H1 (cell line): ENCODE results near the gene GABPA. TPM values are rescaled to one million over a fixed set of nuclear protein-coding genes. Genes with fewer than 3 reads are reported as not detected.

Experiments used
- CTCF ChIA-PET: fragments of 300-600 bp; sonication (Branson Sonifier 250); formaldehyde crosslinking; loops from one replicate; lab custom pipeline; 2021; ENCODE audit not compliant: partially characterized antibody; lab: Charles Lee
- POLR2A ChIA-PET: fragments of 300-600 bp; sonication (Branson Sonifier 250); formaldehyde crosslinking; loops from one replicate; lab custom pipeline; 2021; ENCODE audit warnings: inconsistent platforms; ENCODE audit not compliant: partially characterized antibody; lab: Charles Lee
- DNase-seq, 2 experiments: peaks; one replicate each; pipeline versions ENCODE4 v3.0.0 to v3.0.0-alpha.2; 2010 to 2022; ENCODE audit warnings: low spot score in 2 of 2, low read depth in 1 of 2, mixed read lengths in 1 of 2
- FAIRE-seq: peaks from 2 replicates; lab custom pipeline; 2011; peaks lifted over from hg19 to GRCh38; lab: Jason Lieb, UNC
- H2AFZ ChIP-seq: 2 replicates; pipeline ENCODE4 v1.8.1; 2012; ENCODE audit warnings: low read length, inconsistent platforms
- H2AK5ac ChIP-seq: 2 replicates; pipeline ENCODE4 v1.6.1; 2013; ENCODE audit warnings: low read depth, low read length
- H2BK120ac ChIP-seq: replicated peaks from 2 replicates; pipeline ENCODE3; 2013; ENCODE audit warnings: low read depth, low read length, inconsistent platforms
- H2BK12ac ChIP-seq: 2 replicates; pipeline ENCODE4 v1.6.1; 2013; ENCODE audit warnings: low read depth, low read length
- H2BK15ac ChIP-seq: 2 replicates; pipeline ENCODE4 v1.6.1; 2013; ENCODE audit warnings: low read length
- H2BK20ac ChIP-seq: 2 replicates; pipeline ENCODE4 v1.6.1; 2013; ENCODE audit warnings: low read length
- H2BK5ac ChIP-seq: 2 replicates; pipeline ENCODE4 v1.6.1; 2013; ENCODE audit warnings: low read depth, low read length
- H3K14ac ChIP-seq: 2 replicates; pipeline ENCODE4 v1.6.1; 2013; ENCODE audit warnings: inconsistent platforms; ENCODE audit not compliant: insufficient read length
- H3K18ac ChIP-seq: 2 replicates; pipeline ENCODE4 v1.6.1; 2013; ENCODE audit warnings: low read length; ENCODE audit errors: extremely low read depth
- H3K23ac ChIP-seq: 2 replicates; pipeline ENCODE4 v1.6.1; 2013; ENCODE audit warnings: inconsistent platforms; ENCODE audit not compliant: insufficient read length
- H3K23me2 ChIP-seq: 2 replicates; pipeline ENCODE4 v1.6.1; 2013; ENCODE audit warnings: low read depth, low read length
- H3K27ac ChIP-seq: 2 replicates; pipeline ENCODE4 v1.6.1; 2011; ENCODE audit warnings: low read depth, low read length, inconsistent platforms
- H3K27me3 ChIP-seq, 4 experiments: replicated peaks in 1 of 4; 1 replicate in 1 of 4; 2 replicates in 3 of 4; pipeline versions ENCODE4 v1.6.1 to v1.8.1; 2011 to 2013; ENCODE audit warnings: low read length in 3 of 4, mild to moderate bottlenecking in 3 of 4, inconsistent platforms in 2 of 4, mixed read lengths in 2 of 4, moderate library complexity in 1 of 4; ENCODE audit not compliant: control insufficient read depth in 3 of 4, insufficient read depth in 3 of 4; ENCODE audit errors: extremely low read depth in 1 of 4
- H3K36me3 ChIP-seq, 4 experiments: 2 replicates each; pipeline versions ENCODE4 v1.6.1 to v1.8.1; 2011 to 2013; ENCODE audit warnings: mild to moderate bottlenecking in 4 of 4, low read length in 3 of 4, moderate library complexity in 2 of 4, control low read depth in 1 of 4, inconsistent platforms in 1 of 4; ENCODE audit not compliant: insufficient read depth in 4 of 4, control insufficient read depth in 2 of 4
- H3K4ac ChIP-seq: replicated peaks from 2 replicates; pipeline ENCODE3; 2013; ENCODE audit warnings: low read length, low read depth, mixed read lengths, inconsistent platforms; ENCODE audit not compliant: insufficient read length
- H3K4me1 ChIP-seq, 4 experiments: replicated peaks in 1 of 4; 1 replicate in 1 of 4; 2 replicates in 3 of 4; pipeline versions ENCODE4 v1.6.1 to v1.8.1; 2011 to 2013; ENCODE audit warnings: low read length in 3 of 4, inconsistent platforms in 2 of 4, mixed read lengths in 1 of 4; ENCODE audit not compliant: insufficient read depth in 4 of 4, control insufficient read depth in 3 of 4
- H3K4me2 ChIP-seq, 2 experiments: 2 replicates each; pipeline versions ENCODE4 v1.6.1 to v1.8.1; 2011 to 2013; ENCODE audit warnings: low read depth in 2 of 2, low read length in 2 of 2, control low read depth in 1 of 2, inconsistent platforms in 1 of 2, mild to moderate bottlenecking in 1 of 2; ENCODE audit not compliant: insufficient read depth in 1 of 2
- H3K4me3 ChIP-seq, 4 experiments: fragments of 200-600, 300-600 bp in 1 of 4; sonication (generic), shearing (Covaris generic), sonication (Bioruptor Twin) in 1 of 4; 2 replicates each; pipeline versions ENCODE4 v1.5.1 to v1.8.1; 2011 to 2016; ENCODE audit warnings: low read length in 4 of 4, low read depth in 3 of 4, control low read depth in 2 of 4, inconsistent platforms in 2 of 4, mild to moderate bottlenecking in 2 of 4, mixed read lengths in 1 of 4, moderate library complexity in 1 of 4; ENCODE audit not compliant: insufficient read depth in 2 of 4; ENCODE audit errors: extremely low read depth in 1 of 4
- H3K56ac ChIP-seq: replicated peaks from 2 replicates; pipeline ENCODE3; 2013; ENCODE audit warnings: low read depth, mild to moderate bottlenecking, mixed read lengths, low read length, inconsistent platforms; ENCODE audit not compliant: insufficient read length
- H3K79me1 ChIP-seq: 2 replicates; pipeline ENCODE4 v1.6.1; 2013; ENCODE audit warnings: low read depth, low read length, control low read depth
- H3K79me2 ChIP-seq, 2 experiments: 2 replicates each; pipeline versions ENCODE4 v1.6.1 to v1.8.1; 2012 to 2013; ENCODE audit warnings: low read length in 2 of 2, mild to moderate bottlenecking in 2 of 2, inconsistent platforms in 1 of 2; ENCODE audit not compliant: insufficient read depth in 2 of 2, control insufficient read depth in 1 of 2
- H3K9ac ChIP-seq, 4 experiments: replicated peaks in 1 of 4; 1 replicate in 1 of 4; 2 replicates in 3 of 4; pipeline versions ENCODE4 v1.6.1 to v1.8.1; 2011 to 2013; ENCODE audit warnings: low read depth in 3 of 4, low read length in 3 of 4, control low read depth in 2 of 4, mild to moderate bottlenecking in 2 of 4, moderate library complexity in 2 of 4, inconsistent platforms in 1 of 4; ENCODE audit errors: extremely low read depth in 1 of 4
- H3K9me3 ChIP-seq, 2 experiments: 2 replicates each; pipeline versions ENCODE4 v1.6.1 to v1.8.1; 2012 to 2013; ENCODE audit warnings: mild to moderate bottlenecking in 2 of 2, moderate library complexity in 2 of 2, control low read depth in 1 of 2, inconsistent platforms in 1 of 2, low read depth in 1 of 2, low read length in 1 of 2, mixed read lengths in 1 of 2; ENCODE audit not compliant: insufficient read depth in 2 of 2
- H4K20me1 ChIP-seq, 2 experiments: replicated peaks in 1 of 2; 2 replicates each; pipeline versions ENCODE3 to v1.8.1; 2011 to 2013; ENCODE audit warnings: inconsistent platforms in 2 of 2, low read length in 2 of 2, mild to moderate bottlenecking in 1 of 2; ENCODE audit not compliant: insufficient read depth in 2 of 2, control insufficient read depth in 1 of 2
- H4K5ac ChIP-seq: 2 replicates; pipeline ENCODE4 v1.6.1; 2013; ENCODE audit warnings: low read length, low read depth, mixed read lengths, inconsistent platforms; ENCODE audit not compliant: insufficient read length
- H4K8ac ChIP-seq: 2 replicates; pipeline ENCODE4 v1.8.0; 2013; ENCODE audit warnings: mild to moderate bottlenecking, moderate library complexity, low read length, inconsistent platforms; ENCODE audit not compliant: insufficient read depth; ENCODE audit errors: extremely low read depth
- H4K91ac ChIP-seq: replicated peaks from 2 replicates; pipeline ENCODE3; 2013; ENCODE audit warnings: low read length, mixed read lengths, inconsistent platforms; ENCODE audit not compliant: insufficient read length
- CTBP2 ChIP-seq: IDR thresholded peaks from 2 replicates; pipeline ENCODE4 v1.7.0; 2011; ENCODE audit warnings: borderline replicate concordance, mild to moderate bottlenecking, moderate library complexity, mixed read lengths, low read length; ENCODE audit not compliant: insufficient read depth, insufficient read length
- EGR1 ChIP-seq: IDR thresholded peaks from 2 replicates; pipeline ENCODE4 v1.6.1; 2011; ENCODE audit warnings: low read depth, low read length, borderline replicate concordance
- KDM5A ChIP-seq: fragments of 200-600 bp; IDR thresholded peaks from 2 replicates; pipeline ENCODE4 v1.7.1; 2012; ENCODE audit warnings: mild to moderate bottlenecking, low read length, inconsistent platforms, mixed read lengths
- WGBS, 2 experiments: shearing (Covaris generic) in 1 of 2; methylation state at CpG; one replicate each; pipeline versions ENCODE4 v1.1.6 to v1.1.7; 2013 to 2015; ENCODE audit warnings: low lambda C conversion rate in 2 of 2, mixed read lengths in 2 of 2, inconsistent platforms in 1 of 2, low coverage in 1 of 2, missing lambda C conversion rate in 1 of 2; ENCODE audit not compliant: insufficient replicate concordance in 2 of 2, insufficient coverage in 1 of 2, insufficient read length in 1 of 2; ENCODE audit errors: extremely low coverage in 1 of 2, missing lambda C conversion rate in 1 of 2; 5-methylcytosine and 5-hydroxymethylcytosine counted together
- polyA plus RNA-seq, 7 experiments: library from polyadenylated mRNA; depleted of rRNA in 3 of 7; stranded (reverse) in 5 of 7; unstranded in 2 of 7; fragments of >200 nt in 5 of 7; fragments of 200-250 nt in 2 of 7; gene quantifications; 1 replicate in 5 of 7; 2 replicates in 1 of 7; 4 replicates in 1 of 7; pipeline versions ENCODE4 v1.2.1 to v1.2.3, GENCODE V29; 2011 to 2013; ENCODE audit warnings: missing spikeins in 2 of 7, mixed read lengths in 2 of 7
- total RNA-seq: library from RNA; stranded (reverse); fragmentation: NEBNext Ultra II Directional; extraction: Animal tissue kit (Norgen Biotek cat#: 25700); gene quantifications from 2 replicates; pipeline ENCODE4 v1.2.1, GENCODE V29; 2021

Gene GABPA
- total and polyA plus RNA-seq, 2 of the 8 experiments (the other 6 are each of a cell fraction or from before 2014, with no cell fraction given): 5.2 to 22.2 TPM

GRCh38 chr21:25813917-25814316, 79.1 kb downstream of the GABPA start:
- H3K79me2 ChIP-seq: no peaks in the 10 kb centered on the region
- H2BK5ac ChIP-seq: no peak overlapping the region
- H2BK20ac ChIP-seq: no peak overlapping the region
- no peak overlapping the region for H4K91ac ChIP-seq
- H3K27ac ChIP-seq: no peak overlapping the region
- no peak overlapping the region for H2BK12ac ChIP-seq
- no peaks in the 10 kb centered on the region for H3K36me3 ChIP-seq
- no peak overlapping the region for H4K5ac ChIP-seq
- no peak overlapping the region for H3K14ac ChIP-seq
- H4K20me1 ChIP-seq: no peaks in the 10 kb centered on the region
- ChIA-PET POLR2A (no interaction called here), CTCF (interaction anchor here (4.7 kb wide), 1 partner anchor 13 kb away, joined by 39 read pairs; no protein-coding TSS in a partner anchor)
- DNase-seq (no peak), FAIRE-seq (no peak)
- no peaks in the 10 kb centered on the region for H3K27me3 ChIP-seq
- no peaks in the 10 kb centered on the region for H3K9me3 ChIP-seq
- H3K4ac ChIP-seq: no peak overlapping the region
- H2AFZ ChIP-seq: no peak overlapping the region
- 79% methylated on average over 1 of the region's 1 CpG; no CpG with 5 or more reads in 1 of the 2 experiments for WGBS, 2 experiments
- H2BK120ac ChIP-seq: no peak overlapping the region
- H3K4me1 ChIP-seq: 0 out of 7 replicates have a peak, but pooled peaks cover 0 to 4% (median 0%) of the 10 kb centered on the region in 4 experiments
- no peak overlapping the region for H3K9ac ChIP-seq
- no peak overlapping the region for H3K4me3 ChIP-seq
- no peaks in the 10 kb centered on the region for H3K79me1 ChIP-seq
- H2AK5ac ChIP-seq: no peak overlapping the region
- H3K56ac ChIP-seq: no peak overlapping the region
- H3K18ac ChIP-seq: no peak overlapping the region
- H3K23me2 ChIP-seq: no peaks in the 10 kb centered on the region
- no peak overlapping the region for H3K4me2 ChIP-seq
- no peak overlapping the region for H2BK15ac ChIP-seq
- H4K8ac ChIP-seq: no peak overlapping the region
- H3K23ac ChIP-seq: no peak overlapping the region
- TF ChIP-seq CTBP2: no peak
- no peak for TF ChIP-seq KDM5A
- no peak for TF ChIP-seq EGR1
